Trophoblast cell (in vitro differentiated cells and primary cell): ENCODE results near the gene GALNT6. TPM values are rescaled to one million over a fixed set of nuclear protein-coding genes. Genes with fewer than 3 reads are reported as not detected.

ENCODE experiments used
- DNase-seq, 2 donors: peaks; one replicate each; pipeline ENCODE4 v3.0.0-alpha.2; 2016
- H2AFZ ChIP-seq: 2 replicates; pipeline ENCODE4 v1.6.1; 2013; ENCODE audit warnings: low read length, moderate library complexity, mild to moderate bottlenecking; ENCODE audit not compliant: insufficient read depth, poor library complexity
- H2AK5ac ChIP-seq: 2 replicates; pipeline ENCODE4 v1.6.1; 2013; ENCODE audit warnings: mild to moderate bottlenecking, low read length
- H2BK120ac ChIP-seq: 2 replicates; pipeline ENCODE4 v1.6.1; 2013; ENCODE audit warnings: low read length, mild to moderate bottlenecking, moderate library complexity; ENCODE audit not compliant: insufficient read depth, poor library complexity
- H2BK12ac ChIP-seq: 2 replicates; pipeline ENCODE4 v1.6.1; 2013; ENCODE audit warnings: mild to moderate bottlenecking, low read length, moderate library complexity
- H2BK5ac ChIP-seq: 2 replicates; pipeline ENCODE4 v1.6.1; 2013; ENCODE audit warnings: low read length, low read depth, moderate library complexity, mild to moderate bottlenecking; ENCODE audit not compliant: poor library complexity
- H3K14ac ChIP-seq: 2 replicates; pipeline ENCODE4 v1.6.1; 2013; ENCODE audit warnings: mild to moderate bottlenecking, low read length
- H3K18ac ChIP-seq: 2 replicates; pipeline ENCODE4 v1.6.1; 2013; ENCODE audit warnings: mild to moderate bottlenecking, low read length
- H3K23ac ChIP-seq: 2 replicates; pipeline ENCODE4 v1.6.1; 2013; ENCODE audit warnings: low read length
- H3K27ac ChIP-seq: 2 replicates; pipeline ENCODE4 v1.5.1; 2013; ENCODE audit warnings: low read depth, mild to moderate bottlenecking, inconsistent platforms, low read length, moderate library complexity
- H3K27me3 ChIP-seq: 2 replicates; pipeline ENCODE4 v1.6.1; 2013; ENCODE audit warnings: inconsistent platforms, mild to moderate bottlenecking, low read length, moderate library complexity; ENCODE audit not compliant: insufficient read depth
- H3K36me3 ChIP-seq, 2 experiments: 1 replicate in 1 of 2; 2 replicates in 1 of 2; pipeline ENCODE4 v1.6.1; 2013; ENCODE audit warnings: low read length in 2 of 2, mild to moderate bottlenecking in 2 of 2, moderate library complexity in 1 of 2; ENCODE audit not compliant: insufficient read depth in 2 of 2, control insufficient read depth in 1 of 2
- H3K4ac ChIP-seq: 2 replicates; pipeline ENCODE4 v1.6.1; 2013; ENCODE audit warnings: low read depth, mild to moderate bottlenecking, low read length, moderate library complexity
- H3K4me1 ChIP-seq, 2 experiments: 1 replicate in 1 of 2; 2 replicates in 1 of 2; pipeline ENCODE4 v1.6.1; 2013; ENCODE audit warnings: low read length in 2 of 2, mild to moderate bottlenecking in 2 of 2, moderate library complexity in 1 of 2; ENCODE audit not compliant: insufficient read depth in 2 of 2, control insufficient read depth in 1 of 2
- H3K4me2 ChIP-seq: 2 replicates; pipeline ENCODE4 v1.6.1; 2013; ENCODE audit warnings: inconsistent platforms, mild to moderate bottlenecking, low read length, moderate library complexity
- H3K4me3 ChIP-seq: 2 replicates; pipeline ENCODE4 v1.5.1; 2013; ENCODE audit warnings: mild to moderate bottlenecking, low read depth, low read length, inconsistent platforms
- H3K79me1 ChIP-seq: one replicate; pipeline ENCODE4 v1.6.1; 2013; ENCODE audit warnings: low read length
- H3K79me2 ChIP-seq: 2 replicates; pipeline ENCODE4 v1.6.1; 2013; ENCODE audit warnings: low read length, mild to moderate bottlenecking; ENCODE audit not compliant: control insufficient read depth, insufficient read depth, poor library complexity
- H3K9ac ChIP-seq: 2 replicates; pipeline ENCODE4 v1.6.1; 2013; ENCODE audit warnings: mild to moderate bottlenecking, low read length
- H3K9me3 ChIP-seq: 2 replicates; pipeline ENCODE4 v1.6.1; 2013; ENCODE audit warnings: low read depth, mild to moderate bottlenecking, control low read depth, inconsistent platforms, low read length; ENCODE audit not compliant: insufficient read depth
- H4K12ac ChIP-seq: 2 replicates; pipeline ENCODE4 v1.6.1; 2013; ENCODE audit warnings: low read depth, mild to moderate bottlenecking, low read length, moderate library complexity
- H4K8ac ChIP-seq: 2 replicates; pipeline ENCODE4 v1.6.1; 2013; ENCODE audit warnings: low read depth, mild to moderate bottlenecking, low read length, moderate library complexity
- H4K91ac ChIP-seq: one replicate; pipeline ENCODE4 v1.6.1; 2013; ENCODE audit warnings: low read depth, mild to moderate bottlenecking, low read length, moderate library complexity
- WGBS: extraction: QIAGEN DNeasy Blood & Tissue Kit; methylation state at CpG from one replicate; pipeline ENCODE4 v1.1.7; 2013; ENCODE audit warnings: missing lambda C conversion rate; ENCODE audit not compliant: insufficient read length, insufficient coverage; ENCODE audit errors: extremely low coverage; 5-methylcytosine and 5-hydroxymethylcytosine counted together
- polyA plus RNA-seq: library from polyadenylated mRNA; stranded (reverse); fragments of 200-250 nt; gene quantifications from 2 replicates; pipeline ENCODE4 v1.2.3, GENCODE V29; 2013

GALNT6 gene, protein sequence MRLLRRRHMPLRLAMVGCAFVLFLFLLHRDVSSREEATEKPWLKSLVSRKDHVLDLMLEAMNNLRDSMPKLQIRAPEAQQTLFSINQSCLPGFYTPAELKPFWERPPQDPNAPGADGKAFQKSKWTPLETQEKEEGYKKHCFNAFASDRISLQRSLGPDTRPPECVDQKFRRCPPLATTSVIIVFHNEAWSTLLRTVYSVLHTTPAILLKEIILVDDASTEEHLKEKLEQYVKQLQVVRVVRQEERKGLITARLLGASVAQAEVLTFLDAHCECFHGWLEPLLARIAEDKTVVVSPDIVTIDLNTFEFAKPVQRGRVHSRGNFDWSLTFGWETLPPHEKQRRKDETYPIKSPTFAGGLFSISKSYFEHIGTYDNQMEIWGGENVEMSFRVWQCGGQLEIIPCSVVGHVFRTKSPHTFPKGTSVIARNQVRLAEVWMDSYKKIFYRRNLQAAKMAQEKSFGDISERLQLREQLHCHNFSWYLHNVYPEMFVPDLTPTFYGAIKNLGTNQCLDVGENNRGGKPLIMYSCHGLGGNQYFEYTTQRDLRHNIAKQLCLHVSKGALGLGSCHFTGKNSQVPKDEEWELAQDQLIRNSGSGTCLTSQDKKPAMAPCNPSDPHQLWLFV
- 65.5 and 68.0 TPM in 2 replicates for polyA plus RNA-seq

- peak within 1 kb of the TSS; percentile 96 for H3K4ac ChIP-seq
- H3K79me2 ChIP-seq, result peaks cover 23% of the 10 kb centered on the region
- peak; percentile 67 to 81 for DNase-seq
- H3K23ac ChIP-seq, result no peak within 1 kb of the TSS
- peak within 1 kb of the TSS; percentile 93 for H2BK120ac ChIP-seq
- peak within 1 kb of the TSS; percentile 98 for H3K14ac ChIP-seq
- H2BK12ac ChIP-seq, result peak within 1 kb of the TSS; percentile 87
- peak within 1 kb of the TSS; percentile 78 for H2AFZ ChIP-seq
- H3K18ac ChIP-seq, result peak within 1 kb of the TSS; percentile 98
- H3K36me3 ChIP-seq, result peaks cover 9 to 13% of the 10 kb centered on the region in 2 experiments
- H3K4me1 ChIP-seq, result peaks cover 38% of the 10 kb centered on the region in 2 experiments
- peaks cover 61% of the 10 kb centered on the region for H3K79me1 ChIP-seq
- WGBS, result no CpG with 5 or more reads among the region's 73 CpGs
- peak within 1 kb of the TSS; percentile 74 for H3K4me3 ChIP-seq
- peak within 1 kb of the TSS; percentile 78 for H4K12ac ChIP-seq
- H3K4me2 ChIP-seq, result peak within 1 kb of the TSS; percentile 64
- peak within 1 kb of the TSS; percentile 96 for H3K27ac ChIP-seq
- peak within 1 kb of the TSS; percentile 94 for H4K8ac ChIP-seq
- no peaks in the 10 kb centered on the region for H3K27me3 ChIP-seq
- peak within 1 kb of the TSS; percentile 93 for H2AK5ac ChIP-seq
- H3K9ac ChIP-seq, result peak within 1 kb of the TSS; percentile 97
- H2BK5ac ChIP-seq, result peak within 1 kb of the TSS; percentile 95
- no peaks in the 10 kb centered on the region for H3K9me3 ChIP-seq
- peak within 1 kb of the TSS; percentile 99 for H4K91ac ChIP-seq
Measured at GRCh38 chr12:51391283-51392123, at the start of gene GALNT6. TSS of gene GALNT6 (minus strand) at chr12:51391406. CDS start at chr12:51379781, 11,625 bp downstream.

DNA sequence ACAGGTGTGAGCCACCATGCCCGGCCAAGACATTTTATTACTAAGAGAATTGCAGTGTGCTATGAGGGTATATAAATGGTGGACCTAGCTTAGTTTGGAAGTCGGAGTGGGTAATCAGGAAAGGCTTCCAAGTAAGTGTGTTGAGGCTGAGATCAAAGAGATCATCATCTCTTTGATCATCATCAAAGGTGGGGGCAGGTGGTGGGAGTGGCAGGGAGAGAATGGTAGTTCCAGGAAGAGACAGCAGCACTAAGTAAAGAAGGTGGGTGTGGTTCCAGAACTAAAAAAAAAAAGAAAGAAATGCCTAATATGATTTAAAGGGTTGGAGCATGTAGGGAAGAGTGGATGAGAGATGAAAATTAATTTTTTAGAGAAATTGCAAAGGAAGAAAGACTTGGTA lies 48.1 kb upstream of the GALNT6 start:
- Histone ChIP-seq H3K4me1 (no peaks in the 10 kb centered on the region), H2AK5ac (peak overlapping the region; percentile 32), H3K4me2 (no peak overlapping the region), H2BK120ac (no peak overlapping the region), H3K9me3 (no peaks in the 10 kb centered on the region), H3K18ac (no peak overlapping the region), H2AFZ (no peak overlapping the region), H2BK12ac (no peak overlapping the region), H2BK5ac (no peak overlapping the region), H4K12ac (no peak overlapping the region), H3K14ac (no peak overlapping the region), H4K8ac (no peak overlapping the region), H4K91ac (no peak overlapping the region), H3K27ac (no peak overlapping the region), H3K27me3 (no peaks in the 10 kb centered on the region), H3K23ac (no peak overlapping the region), H3K4ac (peak overlapping the region; percentile 76), H3K36me3 (peaks cover 11 to 31% of the 10 kb centered on the region in 2 experiments), H3K79me1 (no peaks in the 10 kb centered on the region), H3K79me2 (no peaks in the 10 kb centered on the region), H3K4me3 (no peak overlapping the region), H3K9ac (no peak overlapping the region)
- WGBS, result no CpG with 5 or more reads among the region's 2 CpGs
- DNase-seq, result no peak

DNA sequence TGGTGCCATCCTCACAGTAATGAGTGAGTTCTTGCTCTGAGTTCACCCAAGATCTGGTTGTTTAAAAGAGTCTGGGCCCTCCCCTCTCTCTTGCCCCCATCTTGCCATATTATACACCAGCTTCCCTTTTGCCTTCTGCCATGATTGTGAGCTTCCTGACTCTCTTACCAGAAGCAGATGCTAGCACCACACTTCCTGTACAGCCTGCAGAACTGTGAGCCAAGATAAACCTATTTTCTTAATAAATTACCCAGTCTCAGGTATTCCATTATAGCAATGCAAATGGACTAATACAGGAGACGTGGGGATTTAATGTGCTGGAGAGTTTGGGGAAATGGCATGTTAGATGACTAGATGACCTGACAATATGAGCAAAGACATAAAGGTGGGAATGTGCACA lies 46.2 kb upstream of the GALNT6 start:
- H2BK12ac ChIP-seq, result no peak overlapping the region
- peaks cover 10 to 27% of the 10 kb centered on the region in 2 experiments for H3K36me3 ChIP-seq
- H3K14ac ChIP-seq, result no peak overlapping the region
- no peaks in the 10 kb centered on the region for H3K27me3 ChIP-seq
- H2BK5ac ChIP-seq, result no peak overlapping the region
- no peak overlapping the region for H3K18ac ChIP-seq
- H3K4ac ChIP-seq, result peak overlapping the region; percentile 40
- H3K79me2 ChIP-seq, result no peaks in the 10 kb centered on the region
- no peak overlapping the region for H2AK5ac ChIP-seq
- H3K4me2 ChIP-seq, result no peak overlapping the region
- no peaks in the 10 kb centered on the region for H3K4me1 ChIP-seq
- no peak overlapping the region for H2AFZ ChIP-seq
- no peaks in the 10 kb centered on the region for H3K79me1 ChIP-seq
- H4K8ac ChIP-seq, result no peak overlapping the region
- H2BK120ac ChIP-seq, result no peak overlapping the region
- no peak overlapping the region for H3K4me3 ChIP-seq
- no peak overlapping the region for H3K23ac ChIP-seq
- no peaks in the 10 kb centered on the region for H3K9me3 ChIP-seq
- WGBS, result no CpG with 5 or more reads among the region's 1 CpG
- no peak for DNase-seq
- H3K9ac ChIP-seq, result no peak overlapping the region
- H4K91ac ChIP-seq, result no peak overlapping the region
- no peak overlapping the region for H3K27ac ChIP-seq
- H4K12ac ChIP-seq, result no peak overlapping the region

- H2AFZ ChIP-seq, result no peak overlapping the region
- no peak overlapping the region for H3K4me3 ChIP-seq
- H3K79me1 ChIP-seq, result no peaks in the 10 kb centered on the region
- no peaks in the 10 kb centered on the region for H3K4me1 ChIP-seq
- H2BK120ac ChIP-seq, result no peak overlapping the region
- no peak overlapping the region for H4K8ac ChIP-seq
- no peak overlapping the region for H3K23ac ChIP-seq
- H3K9me3 ChIP-seq, result no peaks in the 10 kb centered on the region
- H3K14ac ChIP-seq, result no peak overlapping the region
- H3K4me2 ChIP-seq, result no peak overlapping the region
- no peak overlapping the region for H3K27ac ChIP-seq
- H2BK12ac ChIP-seq, result no peak overlapping the region
- WGBS, result no CpG with 5 or more reads among the region's 1 CpG
- H2AK5ac ChIP-seq, result no peak overlapping the region
- no peak overlapping the region for H2BK5ac ChIP-seq
- no peak overlapping the region for H3K4ac ChIP-seq
- no peaks in the 10 kb centered on the region for H3K27me3 ChIP-seq
- no peak overlapping the region for H3K18ac ChIP-seq
- no peak for DNase-seq
- no peak overlapping the region for H4K12ac ChIP-seq
- H3K36me3 ChIP-seq, result peaks cover 6 to 19% of the 10 kb centered on the region in 2 experiments
- no peaks in the 10 kb centered on the region for H3K79me2 ChIP-seq
- H4K91ac ChIP-seq, result no peak overlapping the region
- H3K9ac ChIP-seq, result no peak overlapping the region
Measured at GRCh38 chr12:51434305-51434704, 43.1 kb upstream of the GALNT6 start.
